GM19193 (cell line): ENCODE measurements around the gene GBP1.

Source experiments
- POLR2A ChIP-seq: IDR thresholded peaks from 4 replicates; pipeline ENCODE4 v1.6.1; 2011; ENCODE audit not compliant: insufficient read depth, insufficient read length; ENCODE audit errors: extremely low read depth

Gene GBP1

DNA sequence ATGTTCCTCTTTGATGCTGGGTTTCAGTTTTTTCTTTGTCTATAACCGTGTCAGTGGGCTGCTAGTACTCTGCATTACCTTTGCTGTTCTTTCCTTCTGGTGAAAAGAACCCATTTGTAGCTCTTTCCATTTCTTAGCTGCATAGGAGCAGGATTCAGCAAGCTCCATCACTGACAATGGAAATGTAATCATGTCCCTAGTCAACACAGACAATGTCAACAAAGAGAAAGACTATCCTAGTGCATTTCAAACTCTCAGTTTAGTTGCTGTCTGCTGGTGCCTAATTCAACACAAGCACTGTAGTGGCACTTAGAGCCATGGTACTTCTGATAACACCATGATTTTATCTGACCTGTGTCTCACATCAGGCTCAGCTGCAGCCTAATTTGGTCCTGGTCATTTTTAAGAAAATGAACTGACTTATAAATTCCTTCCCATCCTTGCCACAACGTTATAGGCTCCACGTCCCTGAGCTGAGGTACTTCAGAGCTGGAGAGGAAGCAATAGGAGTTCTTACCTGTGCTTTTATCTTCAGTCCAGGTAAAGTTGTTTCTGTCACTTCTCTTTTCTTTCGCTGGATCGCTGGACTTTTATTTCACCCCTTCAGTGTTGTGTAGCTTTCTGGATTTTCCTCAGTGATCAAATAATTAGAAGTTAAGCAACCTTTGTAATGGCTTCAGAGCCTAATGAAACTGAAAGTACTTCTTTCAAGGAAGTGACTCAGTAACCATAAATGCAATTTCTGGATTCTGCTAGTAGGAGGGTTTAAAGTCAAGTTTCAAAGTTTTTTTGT is 42.6 kb downstream of the GBP1 start, which contains the start of gene GBP3:
Gene GBP3, minus strand, starts transcription at position 700 of the 793 bp plus-strand sequence. CDS start 2,145 bp downstream, outside the sequence.
- no peak for TF ChIP-seq POLR2A

DNA sequence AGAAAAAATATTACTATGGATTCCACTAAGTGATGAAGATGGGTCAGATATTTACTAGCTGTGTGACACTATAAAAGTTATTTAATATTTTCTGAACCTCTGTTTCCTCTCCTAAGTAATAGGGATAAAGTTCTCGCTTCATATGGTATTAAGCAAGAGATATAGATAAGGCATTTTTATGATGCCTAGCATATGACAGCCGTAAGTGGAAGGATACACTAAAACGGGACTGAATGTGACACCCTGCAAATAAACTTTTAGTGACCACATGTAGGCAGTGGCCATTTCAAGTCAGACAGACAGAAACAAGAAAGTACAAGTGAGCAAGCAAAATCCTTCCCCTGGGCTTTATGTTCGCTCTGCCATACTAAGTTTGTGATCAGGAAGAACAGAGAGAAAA is 56.5 kb downstream of the GBP1 start:
- TF ChIP-seq POLR2A = no peak

DNA sequence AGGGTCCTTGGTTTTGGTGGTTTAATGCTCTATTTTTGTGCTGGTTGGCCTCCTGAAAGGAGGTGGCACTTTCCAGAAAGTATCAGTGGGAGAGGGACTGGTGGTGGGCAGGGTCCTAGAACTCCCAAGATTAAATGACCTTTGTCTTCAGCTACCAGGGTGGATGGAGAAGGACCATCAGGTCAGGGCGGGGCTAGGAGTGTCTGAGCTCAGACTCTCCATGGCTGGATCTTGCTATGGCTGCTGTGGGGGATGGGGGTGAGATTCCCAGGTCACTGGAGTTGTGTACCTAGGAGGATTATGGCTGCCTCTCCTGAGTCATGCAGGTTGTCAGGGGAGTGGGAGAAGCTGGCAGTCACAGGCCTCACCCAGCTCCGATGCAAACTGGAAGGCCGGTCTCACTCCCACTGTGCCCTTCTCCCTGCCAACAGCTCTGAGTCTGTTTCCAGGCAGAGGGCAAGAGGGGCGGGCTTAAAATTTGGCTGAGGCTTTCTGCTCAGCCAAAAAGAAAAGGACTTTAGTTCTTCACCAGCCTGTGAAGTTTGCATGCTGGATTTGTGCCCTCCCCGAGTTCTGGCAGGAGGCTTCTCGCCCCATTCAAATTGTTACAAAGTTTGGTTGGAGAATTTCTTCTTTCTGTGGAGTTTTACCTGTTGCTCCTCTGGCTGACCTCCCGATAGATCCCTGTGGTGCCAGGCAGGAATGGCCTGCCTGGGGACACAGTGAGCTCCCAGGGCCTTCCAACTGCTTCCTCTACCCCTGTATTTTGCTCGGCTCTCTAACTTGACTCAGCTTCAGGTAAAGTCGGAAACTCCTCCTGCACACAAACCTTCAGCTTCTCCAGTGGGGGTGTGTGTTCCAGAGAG is 59.5 kb downstream of the GBP1 start:
- TF ChIP-seq POLR2A = no peak
